HTERT RPE-1 (cell line): Measurements from ENCODE around the gene USP36.
"Not testable (repeated sequence)": the region's sequence is repeated elsewhere in the genome, so short reads cannot be mapped to it uniquely, and the experiment has no call there.

Experiments used
- in situ Hi-C: fragments of 300-500 bp; cut with MboI; formaldehyde crosslinking; loops from 4 replicates; pipeline ENCODE4 v1.14.3; 2020; ENCODE audit warnings: low sequenced_read_pairs

The USP36 gene

GRCh38 chr17:78840780-78841611, at the start of gene USP36:
Gene USP36 (minus strand): TSS chr17:78840814. CDS start chr17:78836363, 4,451 bp downstream.
- in situ Hi-C loops = no loop called here

DNA sequence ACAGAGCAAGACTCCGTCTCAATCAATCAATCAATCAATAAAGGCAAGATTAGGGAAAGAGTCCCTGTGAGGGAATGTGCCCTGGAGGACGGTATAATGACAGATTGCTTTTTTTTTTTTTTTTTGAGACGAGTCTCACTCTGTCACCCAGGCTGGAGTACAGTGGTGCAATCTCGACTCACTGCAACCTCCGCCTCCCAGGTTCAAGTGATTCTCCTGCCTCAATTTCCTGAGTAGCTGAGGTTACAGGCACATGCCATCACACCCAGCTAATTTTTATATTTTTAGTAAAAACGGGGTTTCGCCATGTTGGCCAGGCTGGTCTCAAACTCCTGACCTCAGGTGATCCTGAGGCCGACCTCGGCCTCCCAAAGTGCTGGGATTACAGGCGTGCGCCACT, 49.5 kb upstream of the USP36 start:
- in situ Hi-C loops = not testable (repeated sequence)

DNA sequence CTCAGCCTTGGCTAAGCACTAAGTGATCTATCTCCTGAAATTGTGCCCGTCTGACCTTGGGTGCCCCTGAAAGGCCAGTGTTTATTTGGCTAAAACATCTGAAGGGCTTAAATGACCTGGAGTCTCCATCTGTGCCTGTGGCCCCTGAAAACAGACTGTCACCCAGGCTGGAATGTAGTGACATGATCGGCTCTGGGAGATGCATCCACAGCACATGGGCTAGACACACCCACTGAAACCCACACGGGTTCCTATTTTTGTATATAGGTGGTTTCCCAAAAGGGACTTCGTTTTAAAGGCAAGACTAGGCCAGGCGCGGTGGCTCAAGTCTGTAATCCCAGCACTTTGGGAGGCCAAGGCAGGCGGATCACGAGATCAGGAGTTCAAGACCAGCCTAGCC, 48.9 kb upstream of the USP36 start:
- in situ Hi-C loops = no loop called here

- in situ Hi-C loops = no loop called here
Observed at GRCh38 chr17:78888941-78889518, 48.4 kb upstream of the USP36 start.

GRCh38 chr17:78886954-78887353, 46.3 kb upstream of the USP36 start:
- in situ Hi-C loops = no loop called here

GRCh38 chr17:78885956-78886355, 45.3 kb upstream of the USP36 start:
- in situ Hi-C loops = no loop called here

DNA sequence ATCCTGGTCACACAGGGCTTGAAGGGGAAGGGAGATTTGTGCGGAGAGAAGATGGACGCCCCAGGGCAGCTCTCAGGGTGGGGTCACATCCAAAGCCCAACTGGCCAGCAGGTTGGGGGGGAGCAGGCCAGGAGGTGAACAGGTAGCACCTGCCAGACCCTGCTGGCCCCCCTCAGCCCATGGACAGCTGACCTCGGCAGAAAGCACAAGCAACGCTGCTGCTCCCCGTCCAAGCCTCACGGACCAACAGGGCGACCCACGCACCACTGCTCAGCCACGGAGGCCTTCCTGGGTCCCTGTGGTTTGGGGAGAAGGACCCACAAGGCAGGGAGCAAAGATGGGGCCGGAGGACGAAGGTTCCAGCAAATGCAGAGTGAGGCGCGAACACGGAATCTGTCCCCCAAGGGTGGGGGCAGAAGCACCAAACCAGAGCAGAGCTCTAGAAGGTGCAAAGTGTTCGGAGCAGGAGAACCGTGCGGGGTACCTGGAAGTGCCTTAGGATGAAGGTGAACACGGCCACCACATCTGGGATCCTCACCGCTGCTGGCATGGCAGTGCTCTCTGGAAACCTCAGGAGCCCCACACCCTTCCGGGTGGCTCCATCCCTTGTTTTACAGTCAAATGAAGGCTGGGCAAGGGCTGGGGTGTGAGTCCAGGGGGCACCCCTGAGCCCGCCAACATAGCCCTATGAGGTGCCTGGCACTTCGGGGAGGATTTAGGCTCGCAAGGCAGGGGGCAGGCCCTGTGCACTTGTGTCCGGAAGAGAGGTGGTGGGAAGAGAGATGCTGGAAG, 44.5 kb upstream of the USP36 start:
- in situ Hi-C loops = no loop called here

DNA sequence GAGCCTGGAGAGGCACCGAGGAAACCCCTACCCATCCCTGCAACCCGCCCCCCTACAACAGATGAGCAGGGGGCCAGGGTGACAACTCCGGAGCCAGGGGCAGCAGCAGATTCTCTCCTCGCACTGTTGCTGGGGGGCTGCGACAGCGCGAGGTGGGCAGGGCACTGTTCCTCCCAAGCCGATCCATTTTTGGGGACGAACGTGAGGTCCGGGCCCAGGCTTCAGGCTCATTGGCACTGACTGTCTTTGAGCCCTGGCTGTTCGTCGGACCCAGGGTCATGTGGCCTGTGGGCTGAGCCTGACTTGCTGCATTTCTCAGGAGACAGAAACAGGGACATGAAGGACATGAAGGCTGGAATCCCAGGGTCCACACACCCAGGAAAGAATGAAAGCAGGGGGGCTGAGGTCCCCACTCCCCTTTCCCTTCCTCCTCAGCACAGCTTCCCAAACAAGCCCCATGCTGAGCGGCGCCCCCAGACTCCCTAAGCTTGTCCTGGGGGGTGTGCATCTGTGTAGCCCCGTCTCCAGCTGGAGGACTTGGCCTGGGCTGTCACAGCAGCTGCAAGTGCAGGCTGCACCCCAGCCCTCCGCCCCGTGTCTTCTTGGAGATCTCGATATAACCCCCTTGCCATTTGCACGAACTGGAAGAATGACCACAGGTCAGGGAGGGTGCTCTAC, 43.7 kb upstream of the USP36 start:
- in situ Hi-C loops = no loop called here

- in situ Hi-C loops = no loop called here
Observed at GRCh38 chr17:78883533-78884131, 43.0 kb upstream of the USP36 start.

DNA sequence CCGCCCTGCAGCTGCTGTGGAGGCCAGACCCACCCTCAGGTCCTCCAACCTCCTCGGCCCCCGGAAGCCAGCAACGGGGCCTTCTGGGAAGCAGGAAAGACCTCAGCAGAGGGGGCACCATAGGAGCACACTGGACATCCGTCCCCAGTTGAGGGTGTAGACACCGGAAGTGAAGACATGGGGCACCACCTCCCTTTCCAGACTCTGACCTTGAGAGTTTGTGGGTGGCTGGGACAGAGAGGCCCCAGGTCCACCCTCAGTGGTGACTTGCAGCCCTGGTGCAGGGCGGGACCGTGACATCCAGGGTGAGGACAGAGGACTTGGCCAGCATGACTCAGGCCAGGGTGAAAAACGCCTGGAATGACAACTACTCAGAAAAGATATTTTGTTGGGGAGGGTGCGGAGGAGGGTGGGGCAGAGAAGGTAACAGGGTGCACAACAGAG, 42.5 kb upstream of the USP36 start:
- in situ Hi-C loops = no loop called here

DNA sequence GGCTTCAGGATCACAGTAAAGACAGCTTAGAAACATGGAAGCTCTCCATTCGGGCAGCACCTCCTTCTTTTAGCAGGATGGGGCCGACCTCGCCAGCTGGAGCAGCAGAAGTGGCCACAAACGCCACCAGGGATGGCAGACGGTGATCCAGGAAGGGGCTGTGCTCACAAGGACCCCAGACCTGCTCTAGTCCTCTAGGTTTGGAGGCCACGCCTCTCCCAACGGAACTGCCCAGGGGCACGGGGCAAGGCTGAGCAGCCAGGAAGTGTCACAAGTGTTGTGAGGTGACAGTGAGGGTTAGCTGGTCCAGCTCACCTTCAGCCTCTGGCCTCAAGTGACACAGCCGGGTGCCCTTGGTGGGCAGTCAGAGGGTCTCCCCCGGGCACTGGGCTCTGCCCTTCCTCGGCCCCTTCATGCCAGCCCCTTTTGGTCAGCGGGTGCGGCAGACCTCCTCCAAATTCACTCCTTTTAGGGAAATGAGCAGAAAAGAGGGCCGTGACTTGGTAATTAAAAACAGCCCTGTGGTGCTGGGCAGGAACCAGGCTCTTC, 42.0 kb upstream of the USP36 start:
- in situ Hi-C loops = no loop called here

GRCh38 chr17:78879635-78880186, 39.1 kb upstream of the USP36 start:
- in situ Hi-C loops = no loop called here

GRCh38 chr17:78878871-78879527, 38.4 kb upstream of the USP36 start:
- in situ Hi-C loops = no loop called here

- in situ Hi-C loops = no loop called here
Observed at GRCh38 chr17:78878261-78878660, 37.6 kb upstream of the USP36 start.

GRCh38 chr17:78876954-78877517, 36.4 kb upstream of the USP36 start:
- in situ Hi-C loops = not testable (repeated sequence)

GRCh38 chr17:78876094-78876597, 35.5 kb upstream of the USP36 start:
- in situ Hi-C loops = no loop called here

DNA sequence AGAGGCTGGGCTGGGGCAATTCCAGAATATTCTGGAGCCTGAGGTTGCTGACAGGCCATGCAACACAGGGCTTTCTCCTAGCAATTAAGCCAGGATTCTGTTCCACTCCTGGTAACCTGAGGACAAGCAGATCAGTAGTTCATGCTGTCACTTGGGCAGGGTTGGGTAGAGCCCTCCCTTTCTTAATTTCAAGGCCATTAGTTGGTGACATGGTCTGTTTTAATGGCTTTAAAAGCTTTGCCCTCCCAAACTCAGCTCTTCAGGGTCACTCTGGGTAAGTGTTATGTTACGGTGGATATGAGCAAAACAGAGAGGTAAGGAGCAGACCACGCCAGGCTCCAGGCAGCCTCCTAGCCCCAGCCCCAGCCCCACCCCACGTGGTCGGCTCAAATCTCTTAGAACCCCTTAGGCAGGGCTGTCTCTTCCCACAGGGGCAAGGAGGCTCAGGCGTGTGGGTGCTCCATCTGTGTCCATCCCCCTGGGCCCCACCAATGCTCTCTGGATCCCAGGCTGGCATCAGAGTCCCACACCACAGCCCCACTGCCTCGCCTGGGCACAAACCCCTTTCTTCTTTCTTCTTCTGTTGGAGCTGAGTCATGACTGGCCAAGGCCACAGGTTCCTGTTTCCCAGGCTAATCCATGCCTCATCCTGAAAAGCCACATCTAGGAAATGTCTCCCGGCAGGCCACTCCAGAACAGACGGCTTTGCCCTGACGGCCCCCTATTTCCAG, 34.9 kb upstream of the USP36 start:
- in situ Hi-C loops = no loop called here
